SK-N-MC (cell line): ENCODE results near the gene ADAD2.

ENCODE experiments used
- EZH2 ChIP-seq: fragments of 200-600 bp; sonication (generic); IDR thresholded peaks from one replicate; pipeline ENCODE4 v1.6.1; 2017; ENCODE audit warnings: antibody characterized with exemption
- POLR2AphosphoS5 ChIP-seq: IDR thresholded peaks from 2 replicates; pipeline ENCODE4 v1.6.1; 2012; ENCODE audit warnings: mild to moderate bottlenecking, low read depth, low read length, borderline replicate concordance

DNA sequence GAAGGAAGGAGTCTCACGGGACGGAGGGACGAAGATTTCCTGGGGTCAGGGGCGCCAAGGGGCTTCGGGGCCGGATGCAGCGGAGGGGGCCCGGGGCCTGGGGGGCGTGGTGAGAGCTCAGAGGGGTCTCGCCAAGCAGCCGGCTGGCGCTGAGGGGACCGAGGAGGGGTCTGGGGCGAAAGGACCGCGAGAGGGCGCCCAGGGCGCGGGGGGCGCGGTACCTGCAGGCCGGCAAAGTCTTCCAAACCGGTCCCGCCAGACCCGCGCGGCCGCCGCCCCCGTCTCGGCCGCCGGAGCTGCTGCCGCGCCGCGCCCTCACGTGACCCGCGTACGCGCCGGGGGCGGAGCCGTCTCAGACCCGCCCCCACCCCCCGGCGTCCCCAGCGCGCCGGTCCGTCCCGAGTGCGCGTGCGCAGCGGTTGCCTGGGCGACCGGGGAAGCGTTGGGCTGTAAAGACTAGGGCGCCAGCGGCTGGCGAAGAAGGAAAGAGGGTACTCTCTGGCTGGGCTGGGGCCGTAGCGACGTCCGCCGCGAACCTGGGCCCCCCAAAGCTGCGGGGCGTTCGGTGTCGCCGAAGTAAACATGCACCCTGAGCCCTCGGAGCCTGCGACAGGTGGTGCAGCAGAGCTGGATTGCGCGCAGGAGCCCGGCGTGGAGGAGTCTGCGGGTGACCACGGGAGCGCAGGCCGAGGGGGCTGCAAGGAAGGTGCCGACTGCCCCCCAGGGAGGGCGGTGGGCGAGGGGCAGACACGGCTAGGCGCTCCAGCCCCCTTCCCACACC is 45.9 kb upstream of the ADAD2 start, which contains the start of the genes DNAAF1 and HSDL1:
- no peak for TF ChIP-seq EZH2
- TF ChIP-seq POLR2AphosphoS5, result no peak
